ENCODE data around the gene FOS.

DNA sequence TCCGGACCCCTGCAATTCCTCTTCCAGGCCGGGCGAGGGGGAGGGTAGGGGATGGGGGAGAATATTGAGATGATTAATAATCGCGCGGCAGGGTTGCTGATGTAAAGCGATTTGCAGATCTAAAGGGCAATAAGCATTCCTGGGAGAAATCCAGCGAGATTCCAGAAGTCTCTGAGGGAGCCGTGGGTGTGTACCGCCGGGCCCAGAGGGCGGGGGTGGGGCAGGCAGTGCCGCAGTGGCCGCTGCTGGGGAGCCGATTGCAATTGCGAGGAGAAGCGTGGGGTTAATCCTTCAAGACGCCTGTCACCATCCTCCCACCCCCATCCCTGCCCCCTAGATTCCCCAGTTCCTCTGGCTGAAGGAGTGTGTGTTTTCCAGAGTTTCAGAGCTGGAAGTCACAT is 16.4 kb downstream of the FOS start:
- TF ChIP-seq, protein P1, sequence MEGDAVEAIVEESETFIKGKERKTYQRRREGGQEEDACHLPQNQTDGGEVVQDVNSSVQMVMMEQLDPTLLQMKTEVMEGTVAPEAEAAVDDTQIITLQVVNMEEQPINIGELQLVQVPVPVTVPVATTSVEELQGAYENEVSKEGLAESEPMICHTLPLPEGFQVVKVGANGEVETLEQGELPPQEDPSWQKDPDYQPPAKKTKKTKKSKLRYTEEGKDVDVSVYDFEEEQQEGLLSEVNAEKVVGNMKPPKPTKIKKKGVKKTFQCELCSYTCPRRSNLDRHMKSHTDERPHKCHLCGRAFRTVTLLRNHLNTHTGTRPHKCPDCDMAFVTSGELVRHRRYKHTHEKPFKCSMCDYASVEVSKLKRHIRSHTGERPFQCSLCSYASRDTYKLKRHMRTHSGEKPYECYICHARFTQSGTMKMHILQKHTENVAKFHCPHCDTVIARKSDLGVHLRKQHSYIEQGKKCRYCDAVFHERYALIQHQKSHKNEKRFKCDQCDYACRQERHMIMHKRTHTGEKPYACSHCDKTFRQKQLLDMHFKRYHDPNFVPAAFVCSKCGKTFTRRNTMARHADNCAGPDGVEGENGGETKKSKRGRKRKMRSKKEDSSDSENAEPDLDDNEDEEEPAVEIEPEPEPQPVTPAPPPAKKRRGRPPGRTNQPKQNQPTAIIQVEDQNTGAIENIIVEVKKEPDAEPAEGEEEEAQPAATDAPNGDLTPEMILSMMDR (IDR thresholded peaks at IDR 0.05) = no peak
- TF ChIP-seq POLR2A (IDR thresholded peaks at IDR 0.05) = no peak

Data from thyroid gland (tissue), 4 donors.